C4-2B (cell line): ENCODE data around the gene NSMF.

Experiments
- ZFX ChIP-seq: fragments of 450-650 bp; IDR thresholded peaks from 2 replicates; pipeline ENCODE4 v1.6.1; 2017
- TF ChIP-seq, protein P1 (sequence below): fragments of 450-650 bp; conservative IDR thresholded peaks from 2 replicates; pipeline ENCODE4 v1.5.1; 2017; ENCODE audit warnings: mild to moderate bottlenecking

DNA sequence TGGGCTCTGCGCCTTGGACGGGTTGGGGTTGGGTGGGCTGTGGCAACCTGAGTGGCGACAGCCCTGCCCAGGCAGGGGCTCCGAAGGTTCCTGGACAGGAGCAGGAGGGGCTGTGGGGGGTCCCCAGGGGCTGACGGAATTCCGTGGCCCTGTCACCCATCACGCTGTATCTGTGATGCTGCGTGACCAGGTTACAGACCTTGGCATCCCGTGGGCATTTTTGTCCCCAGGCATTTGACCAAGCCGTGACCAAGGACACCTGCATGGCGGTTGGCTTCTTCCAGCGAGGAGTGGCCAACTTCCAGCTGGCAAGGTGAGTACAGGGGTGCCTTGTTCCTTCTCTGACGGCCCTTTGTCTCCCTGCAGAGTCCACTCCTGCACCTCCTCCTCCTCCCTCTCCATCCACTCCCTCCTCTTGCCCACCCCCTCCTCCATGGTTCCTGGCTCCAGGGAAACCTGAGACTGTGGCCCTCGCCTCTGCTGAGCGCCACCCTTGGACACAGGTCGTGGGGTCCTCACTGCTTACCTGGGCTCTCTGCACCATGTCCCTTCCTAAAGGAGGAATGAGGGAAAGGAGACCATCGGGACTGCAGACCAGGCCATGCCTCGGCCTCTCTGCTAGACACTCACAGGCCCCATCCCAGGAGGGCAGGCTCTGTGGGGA is 33.0 kb downstream of the NSMF start:
- TF ChIP-seq, protein P1, sequence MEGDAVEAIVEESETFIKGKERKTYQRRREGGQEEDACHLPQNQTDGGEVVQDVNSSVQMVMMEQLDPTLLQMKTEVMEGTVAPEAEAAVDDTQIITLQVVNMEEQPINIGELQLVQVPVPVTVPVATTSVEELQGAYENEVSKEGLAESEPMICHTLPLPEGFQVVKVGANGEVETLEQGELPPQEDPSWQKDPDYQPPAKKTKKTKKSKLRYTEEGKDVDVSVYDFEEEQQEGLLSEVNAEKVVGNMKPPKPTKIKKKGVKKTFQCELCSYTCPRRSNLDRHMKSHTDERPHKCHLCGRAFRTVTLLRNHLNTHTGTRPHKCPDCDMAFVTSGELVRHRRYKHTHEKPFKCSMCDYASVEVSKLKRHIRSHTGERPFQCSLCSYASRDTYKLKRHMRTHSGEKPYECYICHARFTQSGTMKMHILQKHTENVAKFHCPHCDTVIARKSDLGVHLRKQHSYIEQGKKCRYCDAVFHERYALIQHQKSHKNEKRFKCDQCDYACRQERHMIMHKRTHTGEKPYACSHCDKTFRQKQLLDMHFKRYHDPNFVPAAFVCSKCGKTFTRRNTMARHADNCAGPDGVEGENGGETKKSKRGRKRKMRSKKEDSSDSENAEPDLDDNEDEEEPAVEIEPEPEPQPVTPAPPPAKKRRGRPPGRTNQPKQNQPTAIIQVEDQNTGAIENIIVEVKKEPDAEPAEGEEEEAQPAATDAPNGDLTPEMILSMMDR = no peak
- TF ChIP-seq ZFX = no peak
